NCI-H510A treated with DMSO at 0.1 percent for 48 hours (cell line): ENCODE results near the gene FSTL4.

Experiments used
- DNase-seq: peaks from one replicate; lab custom pipeline; 2025; lab: John Stamatoyannopoulos, UW

Gene FSTL4

DNA sequence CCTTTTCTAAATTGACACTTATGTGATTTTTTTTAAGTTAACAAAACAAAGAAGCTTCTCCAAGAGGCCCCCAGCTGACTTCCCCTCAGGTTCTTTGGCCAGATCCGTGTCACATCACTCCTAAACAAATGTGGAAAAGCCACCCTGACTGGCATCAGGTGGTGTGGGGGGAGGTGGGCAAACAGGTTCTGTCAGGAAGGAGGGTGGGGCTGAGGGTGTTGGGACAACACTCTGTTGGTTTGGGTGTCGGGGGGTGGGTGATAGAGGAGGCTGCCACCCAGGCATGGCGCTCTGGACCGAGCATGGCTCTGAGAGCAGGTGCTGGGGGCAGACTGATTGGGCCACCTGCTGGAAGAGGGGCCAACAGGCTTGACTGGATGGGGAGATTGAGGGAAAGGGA, 349.7 kb downstream of the FSTL4 start:
- no peak for DNase-seq

DNA sequence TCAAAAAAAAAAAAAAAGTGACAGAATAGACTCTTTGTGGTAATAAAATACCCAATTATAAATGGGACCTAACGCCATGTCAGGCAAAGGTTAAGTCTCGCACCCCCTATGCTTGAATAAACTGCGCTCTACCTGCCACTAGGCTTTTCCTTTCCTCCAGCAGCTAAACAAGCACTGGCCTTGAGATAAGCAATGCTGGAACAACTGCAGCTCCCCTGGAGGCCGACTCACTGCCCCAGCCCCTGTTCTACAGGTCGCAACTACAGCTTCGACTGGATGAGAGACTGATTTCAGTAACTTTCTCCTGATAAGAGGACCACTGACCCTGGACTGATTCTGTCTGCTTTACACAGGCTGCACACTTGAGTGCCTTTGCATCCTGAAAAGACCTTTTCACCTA, 350.3 kb downstream of the FSTL4 start:
- no peak for DNase-seq

DNA sequence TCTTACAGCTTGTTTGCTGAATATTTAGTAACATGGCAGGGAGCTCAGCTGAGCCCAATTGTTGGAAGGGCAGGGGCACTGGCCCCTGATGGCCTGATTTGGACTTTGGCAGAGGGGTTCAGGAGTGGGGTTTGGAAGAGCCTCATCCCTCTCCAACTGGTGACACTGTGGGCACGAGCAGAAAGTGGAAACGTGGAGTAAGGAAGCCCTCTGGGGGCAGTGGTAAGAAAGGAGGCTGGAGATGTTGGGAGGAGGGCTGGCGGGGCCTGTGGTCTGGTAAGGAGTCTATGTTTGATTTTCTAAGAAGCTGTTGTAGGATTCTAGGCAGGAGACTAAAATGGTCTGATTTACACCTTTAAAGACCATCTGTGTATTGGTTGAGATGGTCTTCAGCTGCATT, 351.6 kb downstream of the FSTL4 start:
- DNase-seq, result no peak

DNA sequence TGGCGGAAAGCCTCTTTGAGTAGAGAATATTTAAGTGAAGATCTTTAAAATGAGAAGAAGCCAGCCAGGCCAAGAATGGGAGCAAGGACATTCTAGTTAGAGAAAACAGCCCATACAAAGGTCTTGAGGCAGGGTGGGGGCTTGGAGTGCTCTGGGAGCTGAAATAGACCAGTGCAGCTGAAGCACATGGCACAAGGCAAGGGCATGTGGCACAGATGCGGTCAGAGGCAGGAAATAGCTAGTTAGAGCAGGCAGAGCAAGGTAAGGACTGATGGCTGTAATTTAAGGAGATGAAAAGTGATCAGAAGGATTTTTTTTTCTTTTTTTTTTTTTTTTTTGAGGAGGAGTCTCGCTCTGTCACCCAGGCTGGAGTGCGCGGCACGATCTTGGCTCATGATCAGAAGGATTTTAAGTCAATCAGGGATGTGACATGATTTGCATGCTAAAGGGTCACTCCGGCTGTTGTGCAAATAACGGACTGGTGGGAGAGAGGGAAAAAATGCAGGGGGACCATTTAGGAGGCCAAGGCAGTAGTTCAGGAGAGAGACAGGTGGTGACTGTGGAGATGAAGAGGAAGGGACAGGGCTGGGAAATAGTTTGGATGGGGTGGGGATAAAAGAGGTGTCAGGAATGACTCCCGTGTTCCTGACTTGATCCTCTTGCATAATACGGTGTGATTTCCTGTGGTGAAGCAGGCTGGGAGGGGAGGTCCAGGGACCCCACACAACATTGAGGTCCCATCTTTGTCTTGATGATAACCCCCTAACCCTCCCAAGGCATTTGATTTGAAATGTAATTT, 352.9 kb downstream of the FSTL4 start:
- DNase-seq, result no peak

DNA sequence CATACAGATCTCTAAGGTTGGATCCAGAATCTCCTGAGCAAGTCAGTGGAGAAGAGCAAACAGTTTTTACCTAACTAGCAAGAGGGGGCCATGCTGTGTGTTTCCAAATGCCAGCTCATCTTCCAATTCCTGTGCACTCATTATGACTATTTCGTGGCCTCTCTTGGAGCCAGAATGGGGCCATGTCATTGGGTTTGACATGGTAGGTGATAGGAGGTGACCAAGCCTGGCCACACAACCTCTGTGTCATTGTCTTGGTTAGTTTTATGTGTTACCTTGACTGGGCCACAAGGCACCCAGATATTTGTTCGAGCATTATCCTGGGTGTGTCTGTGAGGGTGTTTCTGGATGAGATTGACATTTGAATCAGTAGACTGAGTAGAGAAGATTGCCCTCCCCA, 354.4 kb downstream of the FSTL4 start:
- DNase-seq, result no peak

DNA sequence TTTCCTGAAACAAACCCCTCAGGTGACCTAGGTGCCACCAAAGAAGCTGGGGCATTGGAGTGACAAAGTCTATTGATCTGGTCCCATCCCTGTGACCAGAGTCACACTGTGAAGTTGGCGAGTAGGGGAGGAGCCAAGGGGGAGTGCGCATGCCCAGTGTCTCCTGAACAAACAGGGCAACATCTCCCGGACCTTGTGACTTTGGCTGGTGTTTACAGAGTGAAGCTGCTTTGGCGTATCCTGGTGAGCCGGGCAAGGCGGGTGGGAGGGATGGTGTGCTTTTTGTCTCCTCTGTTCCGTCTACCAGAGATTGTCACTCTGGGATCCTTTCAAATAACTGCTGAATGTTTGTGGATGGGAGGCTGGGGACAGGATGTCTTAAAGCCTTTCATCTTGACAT, 356.1 kb downstream of the FSTL4 start:
- DNase-seq, result peak; percentile 43

DNA sequence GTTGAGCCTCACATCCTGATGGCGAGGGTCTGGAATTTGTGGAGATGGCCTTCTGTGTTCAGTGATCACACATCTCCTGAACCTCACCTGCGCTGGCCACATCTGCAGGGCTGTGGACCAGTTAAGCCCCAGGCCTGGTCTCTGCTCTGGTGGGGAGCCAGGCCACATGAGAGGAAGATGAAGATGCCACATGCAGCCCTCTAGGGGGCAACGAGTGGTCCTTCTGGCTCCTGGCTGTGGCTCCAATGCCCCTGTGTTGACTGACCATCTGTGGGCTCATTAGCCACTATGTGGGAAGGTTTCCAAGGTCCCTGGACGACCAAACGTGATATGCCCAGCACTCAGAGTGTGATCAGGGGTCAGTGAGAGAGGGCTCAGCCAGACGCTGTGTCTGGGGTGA, 357.5 kb downstream of the FSTL4 start:
- DNase-seq, result no peak

DNA sequence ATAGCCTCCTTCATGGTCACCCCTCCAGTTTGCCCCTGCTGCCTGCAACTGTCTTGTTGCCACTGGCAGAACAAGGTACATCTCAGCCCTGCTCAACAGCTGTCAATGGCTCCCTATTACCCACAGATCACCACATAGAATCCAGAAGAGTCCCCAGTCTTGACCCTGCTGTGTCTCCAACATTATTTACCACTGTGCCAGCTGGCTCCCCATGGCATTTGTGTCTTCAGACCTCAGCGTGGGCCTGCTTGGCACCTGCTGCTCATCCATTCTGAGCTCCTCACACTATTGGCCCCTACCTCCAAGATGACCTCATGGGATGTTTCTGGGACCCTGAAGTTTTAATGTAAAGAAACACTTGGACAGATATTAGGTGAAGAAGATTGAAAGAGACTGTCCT, 358.7 kb downstream of the FSTL4 start:
- DNase-seq, result no peak

DNA sequence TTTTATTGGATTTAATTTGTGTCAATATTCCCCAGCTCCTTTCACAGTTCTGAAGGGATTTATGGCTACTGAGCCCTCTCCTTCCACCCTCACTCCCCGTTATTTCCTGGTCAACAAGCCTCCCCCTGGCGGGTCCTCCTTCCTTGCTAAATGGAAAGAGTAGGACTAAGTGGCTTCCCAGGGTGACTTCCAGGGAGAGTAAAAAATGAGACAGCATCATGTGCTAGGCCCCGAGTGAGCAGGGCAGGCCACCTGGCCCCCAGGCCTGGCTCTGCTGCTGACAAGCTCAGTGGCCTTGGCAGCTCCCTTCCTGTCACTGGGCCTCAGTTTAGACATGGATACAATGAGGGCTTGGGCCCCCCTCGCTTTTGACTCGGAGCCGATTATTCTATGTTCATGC, 359.3 kb downstream of the FSTL4 start:
- no peak for DNase-seq

DNA sequence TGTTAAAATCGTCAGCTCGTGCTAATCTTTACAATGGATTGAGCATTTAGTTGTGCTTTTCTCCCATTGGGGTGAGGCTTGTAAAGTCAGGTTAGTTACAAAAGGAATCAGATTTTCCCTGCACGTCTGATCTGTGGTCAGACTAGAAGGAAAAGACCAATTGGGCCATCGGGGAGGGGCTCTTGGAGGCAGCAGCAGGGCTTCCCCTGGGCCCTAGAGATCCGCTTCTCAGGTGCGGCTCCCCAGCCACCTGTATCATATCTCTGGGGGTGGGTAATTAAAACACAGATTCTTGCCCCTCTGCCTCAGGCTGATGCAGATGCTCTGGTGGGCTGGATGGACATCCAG, 360.2 kb downstream of the FSTL4 start:
- no peak for DNase-seq

DNA sequence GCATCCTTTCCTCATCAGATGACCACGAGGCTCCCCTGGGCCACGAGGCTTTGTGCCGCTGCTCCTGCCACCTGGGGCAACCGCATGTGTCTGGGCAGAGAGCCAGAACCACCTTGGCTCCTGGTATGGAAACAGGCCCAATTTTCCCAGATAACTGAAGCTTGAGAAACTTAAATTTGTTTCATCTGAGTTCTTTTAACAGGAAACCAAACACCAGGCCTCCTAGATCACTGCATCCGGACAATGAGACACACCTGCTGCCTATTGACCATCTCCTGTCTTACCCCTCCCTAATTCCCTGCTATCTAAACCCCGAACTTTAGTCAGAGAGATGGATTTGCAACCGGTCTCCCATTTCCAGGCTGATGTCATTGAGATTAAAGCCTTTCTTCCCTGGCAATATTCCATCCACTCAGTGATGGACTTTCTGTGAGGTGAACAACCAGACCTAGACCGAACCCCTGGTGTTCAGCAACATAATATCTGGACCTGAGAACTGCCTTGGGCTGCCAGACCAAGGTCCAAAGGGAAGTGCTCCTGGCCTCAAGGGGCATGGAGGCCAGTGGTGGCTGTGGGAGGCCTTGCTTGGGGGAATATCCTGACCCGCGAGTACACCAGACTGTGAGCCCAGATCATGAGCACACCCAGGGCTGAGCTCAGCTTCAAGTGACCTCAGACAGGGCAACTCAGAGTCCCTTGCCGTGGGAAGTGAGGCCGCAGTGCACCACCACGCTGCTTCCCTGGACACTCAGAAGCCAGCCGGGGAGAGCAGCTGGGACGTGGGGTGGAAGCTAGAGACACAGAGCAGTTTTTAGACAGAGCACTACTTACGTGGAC, 360.8 kb downstream of the FSTL4 start:
- peak; percentile 63 for DNase-seq

DNA sequence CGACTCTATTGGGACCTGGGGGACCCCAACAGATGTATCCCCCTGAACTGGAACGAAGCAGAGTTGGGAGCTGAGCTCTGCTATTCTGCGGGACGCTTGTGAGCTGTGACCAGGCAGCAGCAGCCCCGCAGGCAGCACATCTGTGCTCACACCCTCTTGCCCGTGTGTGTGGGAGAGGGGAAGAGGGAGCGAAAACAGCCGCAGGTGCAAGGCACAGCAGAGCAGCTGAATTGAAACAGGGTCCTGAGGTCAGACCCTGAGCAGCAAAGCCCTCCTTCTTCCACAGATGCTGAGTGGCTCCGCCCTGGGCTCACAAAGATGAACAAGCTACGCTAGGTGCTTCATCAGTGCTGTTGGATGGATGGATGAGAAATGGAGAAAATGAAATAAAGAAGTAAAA, 361.8 kb downstream of the FSTL4 start:
- DNase-seq, result no peak

DNA sequence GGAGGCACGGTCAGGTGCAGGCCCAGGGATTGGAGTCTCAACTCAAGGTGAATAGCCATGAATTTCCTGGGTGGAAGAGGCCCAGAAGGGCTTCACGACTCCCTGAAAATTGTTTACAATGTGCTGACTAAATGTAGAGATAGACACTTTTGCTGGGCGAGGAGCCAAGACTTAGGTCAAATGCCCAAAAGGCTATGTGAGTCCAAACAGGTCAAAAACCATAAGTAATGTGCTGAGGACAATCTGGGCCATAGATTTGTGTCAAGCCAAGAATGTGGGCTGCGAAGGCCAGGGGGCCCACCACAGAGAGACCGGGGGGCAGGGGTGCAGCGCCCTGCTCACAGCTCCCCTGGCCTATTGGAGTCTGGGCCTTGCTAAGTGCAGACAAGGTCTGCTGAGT, 362.7 kb downstream of the FSTL4 start:
- no peak for DNase-seq

DNA sequence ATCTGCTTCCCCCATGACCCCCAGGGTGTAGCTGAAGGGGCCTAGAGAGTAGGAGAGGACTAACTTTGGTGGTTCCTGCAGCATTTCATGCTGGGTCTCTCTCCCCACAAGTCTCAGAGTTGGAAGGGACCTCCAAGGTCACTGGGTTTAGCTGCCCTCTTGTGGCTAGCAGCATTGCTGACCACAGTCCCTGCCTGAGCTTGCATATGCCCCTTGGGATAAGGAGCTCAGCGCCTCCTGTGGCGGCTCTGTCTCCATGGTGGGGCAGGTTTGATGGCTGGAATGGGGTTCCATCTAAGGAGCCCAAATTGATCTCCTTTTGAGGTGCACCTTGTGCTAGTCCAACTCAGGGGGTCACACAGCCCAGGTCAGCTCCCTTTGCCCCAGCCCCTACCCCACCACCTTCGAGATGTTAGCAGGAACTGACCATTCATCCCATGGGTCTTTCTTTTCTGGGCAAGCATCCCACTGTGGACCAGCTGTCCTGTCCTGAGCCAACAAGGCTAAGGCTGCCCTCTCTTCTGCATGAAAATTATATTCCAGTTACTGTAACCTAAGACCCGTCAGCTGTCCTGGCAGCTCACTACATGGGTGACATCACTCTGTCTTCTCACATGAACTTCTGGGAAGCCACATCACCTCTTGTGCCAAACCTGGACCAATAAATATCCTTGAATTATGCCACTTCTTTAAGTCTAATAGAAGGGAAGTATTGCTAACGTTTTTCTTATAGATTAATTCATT, 364.3 kb downstream of the FSTL4 start:
- DNase-seq, result no peak

DNA sequence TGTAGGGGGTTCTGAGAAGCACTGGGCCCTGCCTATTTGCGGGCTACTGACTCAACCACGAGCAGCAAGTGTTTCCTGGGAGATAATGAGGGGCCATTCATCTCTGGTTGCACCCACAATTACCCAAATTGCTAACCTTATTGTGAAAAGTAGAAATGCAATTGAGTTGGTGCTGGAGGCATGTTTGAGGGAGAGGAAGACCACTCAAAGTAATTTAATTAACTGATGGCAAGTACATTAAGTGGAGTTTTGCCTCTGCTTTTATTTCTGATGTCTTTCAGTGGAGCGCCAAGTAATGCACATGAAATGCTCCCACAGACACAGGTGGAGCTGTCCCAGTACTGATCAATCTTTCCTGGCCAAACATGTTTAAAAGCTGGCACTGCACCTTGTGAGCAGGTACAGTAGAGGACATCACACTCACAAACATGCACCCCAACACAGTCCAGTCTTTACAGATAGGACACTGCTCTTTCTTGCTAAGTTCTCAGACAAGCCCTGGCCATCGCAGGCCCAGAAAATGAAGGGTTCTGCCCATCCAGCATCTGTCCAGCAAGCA, 365.1 kb downstream of the FSTL4 start:
- no peak for DNase-seq

DNA sequence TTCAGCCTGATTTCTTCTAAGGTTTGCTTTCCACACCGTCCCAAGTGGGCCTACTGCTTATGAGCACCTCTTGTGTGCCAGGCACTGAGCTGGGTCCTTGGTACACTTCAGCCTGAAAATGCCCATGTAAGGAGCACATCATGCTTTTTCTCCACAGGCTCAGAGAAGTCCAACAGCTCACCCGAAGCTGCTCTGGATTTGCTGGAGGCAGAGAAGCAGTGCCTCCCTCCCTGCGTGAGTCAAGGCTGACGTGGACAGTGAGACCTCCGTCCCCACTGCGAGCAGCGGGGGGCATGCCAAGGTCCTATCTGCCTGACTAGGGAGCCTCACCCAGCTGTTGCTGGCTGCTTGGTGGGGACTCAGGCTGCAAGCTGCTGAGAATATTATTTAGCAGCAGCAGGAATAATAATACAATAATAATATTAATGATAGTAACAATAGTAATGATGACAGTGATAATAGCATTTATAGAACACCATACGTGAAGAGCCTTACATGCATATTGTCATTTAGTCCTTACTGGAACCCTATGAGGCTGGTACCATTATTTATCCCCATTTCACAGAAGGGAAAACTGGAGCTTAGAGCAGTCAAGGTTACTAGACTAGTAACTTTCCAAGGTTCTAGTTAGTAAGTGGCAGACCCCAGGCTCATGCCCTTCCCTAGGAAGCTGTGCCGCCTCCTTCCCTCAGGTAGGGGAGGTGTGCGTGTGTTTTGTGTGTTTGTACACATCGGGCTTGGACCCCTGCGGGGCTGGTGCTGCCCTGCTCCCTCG, 365.8 kb downstream of the FSTL4 start:
- DNase-seq, result no peak

DNA sequence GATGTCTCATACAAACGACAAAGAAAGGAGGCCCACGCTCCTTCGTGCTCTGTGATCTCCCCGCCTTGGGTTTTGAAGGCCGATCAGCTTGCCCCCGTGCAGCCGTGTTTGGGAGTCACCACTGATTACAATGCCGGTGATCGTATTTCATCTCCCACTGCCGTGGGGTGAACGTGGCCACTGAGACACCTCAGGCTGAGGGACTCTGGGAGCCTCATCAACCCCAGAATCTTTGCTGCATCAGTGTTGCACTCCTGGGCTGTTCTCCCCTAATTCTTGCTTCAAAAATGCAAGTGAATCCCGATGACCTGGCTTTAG, 366.3 kb downstream of the FSTL4 start:
- DNase-seq, result no peak

DNA sequence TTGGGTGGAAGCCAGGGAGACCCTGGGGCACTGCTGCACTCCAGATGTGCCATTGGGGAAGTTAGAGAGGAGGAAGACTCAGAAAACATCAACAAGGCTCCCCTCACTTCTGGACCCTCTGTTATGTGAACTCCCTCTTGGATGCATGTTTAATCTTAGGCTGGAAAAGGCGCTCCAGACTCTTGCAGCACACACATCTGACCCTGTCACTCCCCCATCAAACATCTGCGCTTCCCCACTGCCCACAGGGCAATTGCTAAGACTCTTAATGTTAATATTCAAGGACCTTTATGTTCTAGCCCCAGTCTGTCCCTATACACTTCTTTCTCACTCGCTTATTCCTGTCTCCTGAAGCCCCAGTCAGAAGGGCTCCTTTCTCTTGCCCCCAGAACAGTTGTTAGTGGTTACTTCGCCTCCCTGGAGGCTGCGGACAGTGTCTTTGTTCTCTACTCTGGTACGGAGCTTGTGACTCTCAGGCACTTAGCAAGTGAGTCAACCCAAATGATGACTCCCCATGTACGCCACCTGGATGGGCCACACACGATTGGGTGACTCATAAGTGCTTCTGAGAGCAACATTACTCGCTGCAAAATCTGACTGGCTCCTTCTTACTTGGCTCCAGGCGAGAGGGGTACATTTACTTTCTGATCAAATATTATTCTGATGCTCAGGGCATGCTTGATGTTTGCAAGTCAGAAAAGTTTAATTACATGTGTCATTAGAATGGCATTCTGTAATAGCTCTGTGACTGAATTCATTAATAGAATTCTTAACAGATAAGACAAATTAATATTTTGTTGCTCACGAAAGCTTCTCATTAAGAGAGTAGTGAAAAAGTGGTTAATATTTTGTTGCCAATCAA, 366.9 kb downstream of the FSTL4 start:
- DNase-seq, result peak; percentile 50

DNA sequence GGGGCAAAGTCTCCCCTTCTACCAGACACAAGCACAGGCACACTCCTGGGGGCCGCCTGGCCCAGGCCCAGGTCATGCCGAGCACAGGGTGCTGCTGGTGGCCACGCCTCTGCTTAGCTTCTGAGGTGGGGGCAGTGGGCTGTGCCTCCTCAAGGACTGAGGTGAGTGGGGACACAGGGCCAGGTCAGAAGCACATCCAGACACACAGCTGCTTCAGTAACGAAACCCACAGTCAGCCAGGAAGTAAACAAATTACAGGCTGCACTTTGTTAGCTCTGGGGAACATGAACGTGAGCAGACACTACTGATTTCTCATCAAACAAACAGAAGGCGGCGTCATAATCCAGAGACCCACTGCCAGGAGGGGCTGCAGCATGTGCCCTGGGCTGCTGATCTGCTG, 368.1 kb downstream of the FSTL4 start:
- DNase-seq, result peak; percentile 50

DNA sequence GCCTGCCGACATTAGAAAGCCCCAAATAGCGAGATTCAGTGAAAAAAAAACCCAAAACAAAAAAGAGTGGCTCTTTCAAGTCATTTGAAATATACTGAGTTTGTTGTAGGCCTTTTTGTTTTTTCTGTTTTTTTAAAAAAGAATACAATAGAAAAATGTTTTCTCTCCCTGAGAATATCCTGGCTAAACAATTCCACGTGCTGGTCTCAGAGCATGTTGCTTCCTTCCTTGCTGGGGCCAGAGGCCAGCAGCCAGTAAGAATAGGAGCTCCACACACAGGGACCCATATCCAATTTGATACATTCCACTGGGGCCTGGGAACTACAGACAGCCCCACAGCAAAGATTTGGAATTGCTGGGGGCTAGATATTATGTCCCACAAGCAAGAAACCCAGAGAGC, 369.1 kb downstream of the FSTL4 start:
- no peak for DNase-seq

DNA sequence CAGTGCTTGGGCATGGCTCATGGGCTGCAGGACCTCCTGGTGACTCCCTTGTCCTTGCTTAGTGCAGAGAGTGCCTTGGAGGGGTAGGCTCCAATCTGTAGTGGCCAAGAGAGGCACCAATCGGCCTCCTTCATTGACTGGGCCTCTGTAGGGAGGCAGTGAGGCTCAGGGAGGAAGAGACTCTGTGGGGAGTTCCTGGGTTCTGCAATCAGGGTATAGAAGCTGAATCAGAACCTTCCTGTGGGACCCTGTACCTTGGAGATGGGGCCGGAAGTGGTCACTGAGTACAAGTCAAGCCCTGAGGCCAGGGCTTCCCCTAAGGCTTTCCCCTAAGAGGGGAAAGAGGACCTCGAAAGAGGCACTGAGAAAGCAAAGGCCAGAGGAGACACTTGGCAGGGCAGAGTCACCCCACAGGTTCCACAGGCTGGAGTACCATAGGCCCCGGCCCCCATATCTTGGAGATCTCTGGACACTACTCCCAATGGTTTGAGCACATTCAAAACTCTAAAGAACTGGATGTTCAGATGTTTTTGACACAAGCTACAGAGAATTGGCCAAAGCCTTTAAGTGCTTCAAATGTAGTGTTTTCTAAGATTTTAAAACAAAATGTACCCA, 370.0 kb downstream of the FSTL4 start:
- no peak for DNase-seq
